HepG2 (cell line): Measurements from ENCODE around the gene RPSA. TPM values are rescaled to one million over a fixed set of nuclear protein-coding genes. Genes with fewer than 3 reads are reported as not detected.

Experiments
- ATAC-seq: fragments of 200-7000 bp; cut with Tn5 transposase; 3 replicates; pipeline ENCODE4 v1.9.1; 2020; ENCODE audit warnings: mild to moderate bottlenecking, moderate library complexity
- BruUV-seq: library from RNA; stranded (reverse); fragments of 400-500 nt; replicated peaks from 2 replicates; lab custom pipeline; 2021; lab: Mats Ljungman, UMichigan
- CTCF ChIA-PET: fragments of 300-600 bp; formaldehyde crosslinking; extraction: SDS; loops from one replicate; lab custom pipeline; 2021; ENCODE audit warnings: low total read pairs, inconsistent platforms, low intra/inter-chr PET ratio; lab: Yijun Ruan, JAX
- POLR2A ChIA-PET: fragments of 350-600 bp; sonication (Branson Sonifier 250); formaldehyde crosslinking; loops from one replicate; lab custom pipeline; 2020; ENCODE audit warnings: antibody characterized with exemption, inconsistent platforms; lab: Yijun Ruan, JAX
- DNase-seq: peaks from one replicate; pipeline ENCODE4 v3.0.0-alpha.2; 2015; ENCODE audit warnings: low spot score
- FAIRE-seq: peaks from 3 replicates; lab custom pipeline; 2011; peaks lifted over from hg19 to GRCh38; lab: Jason Lieb, UNC
- H2AFZ ChIP-seq: one replicate; pipeline ENCODE4 v1.6.1; 2011; ENCODE audit warnings: low read length, inconsistent platforms
- H3K27ac ChIP-seq: fragments of 300-600 bp; 3 replicates; pipeline ENCODE4 v1.8.0; 2011; ENCODE audit warnings: mixed run types, mild to moderate bottlenecking, mixed read lengths, low read length, inconsistent platforms; ENCODE audit not compliant: insufficient read depth; ENCODE audit errors: extremely low read length
- H3K27me3 ChIP-seq, 2 experiments: fragments of 200-600 bp in 1 of 2; 2 replicates in 1 of 2; 3 replicates in 1 of 2; pipeline versions ENCODE4 v1.6.0 to v1.8.0; 2011; ENCODE audit warnings: low read length in 2 of 2, mild to moderate bottlenecking in 2 of 2, moderate library complexity in 2 of 2, inconsistent platforms in 1 of 2; ENCODE audit not compliant: insufficient read depth in 2 of 2, control insufficient read depth in 1 of 2
- H3K36me3 ChIP-seq, 2 experiments: fragments of 200-600 bp in 1 of 2; replicated peaks in 1 of 2; 2 replicates in 1 of 2; 3 replicates in 1 of 2; pipeline versions ENCODE4 v1.5.1 to v1.8.0; 2011; ENCODE audit warnings: low read length in 2 of 2, inconsistent platforms in 1 of 2; ENCODE audit not compliant: insufficient read depth in 2 of 2, control insufficient read depth in 1 of 2
- H3K4me1 ChIP-seq: 2 replicates; pipeline ENCODE4 v1.5.1; 2012; ENCODE audit warnings: low read length, inconsistent platforms; ENCODE audit not compliant: insufficient read depth
- H3K4me2 ChIP-seq: 2 replicates; pipeline ENCODE4 v1.6.0; 2011; ENCODE audit warnings: low read depth, low read length, inconsistent platforms
- H3K4me3 ChIP-seq, 3 experiments: fragments of 200-600 bp in 1 of 3; sonication (generic), shearing (Covaris generic) in 1 of 3; replicated peaks in 1 of 3; 2 replicates each; pipeline ENCODE4 v1.5.1; 2011 to 2016; ENCODE audit warnings: low read length in 3 of 3, inconsistent platforms in 2 of 3, low read depth in 2 of 3, mild to moderate bottlenecking in 2 of 3, control low read depth in 1 of 3, mixed read lengths in 1 of 3; ENCODE audit not compliant: insufficient read depth in 1 of 3
- H3K79me2 ChIP-seq: one replicate; pipeline ENCODE4 v1.6.1; 2011; ENCODE audit warnings: low read length, inconsistent platforms; ENCODE audit not compliant: insufficient read depth
- H3K9ac ChIP-seq: 2 replicates; pipeline ENCODE4 v1.6.0; 2011; ENCODE audit warnings: mild to moderate bottlenecking, low read depth, low read length, inconsistent platforms; ENCODE audit not compliant: insufficient read depth
- H3K9me3 ChIP-seq: 2 replicates; pipeline ENCODE4 v1.5.1; 2012; ENCODE audit warnings: mild to moderate bottlenecking, low read length
- H4K20me1 ChIP-seq: 2 replicates; pipeline ENCODE4 v1.6.0; 2011; ENCODE audit warnings: inconsistent platforms, mild to moderate bottlenecking, low read length, moderate library complexity; ENCODE audit not compliant: insufficient read depth
- JUND ChIP-seq: sonication (generic); formaldehyde crosslinking; IDR thresholded peaks from 2 replicates; pipeline ENCODE4 v1.8.0; 2022; ENCODE audit warnings: mild to moderate bottlenecking, missing genetic modification reagents
- MTF1 ChIP-seq: sonication (generic); formaldehyde crosslinking; IDR thresholded peaks from 2 replicates; pipeline ENCODE4 v1.5.0; 2020; ENCODE audit warnings: missing genetic modification reagents
- NBN ChIP-seq: fragments of 450-650 bp; conservative IDR thresholded peaks from 2 replicates; pipeline ENCODE4 v1.6.1; 2017
- NCOR1 ChIP-seq: fragments of 200-600 bp; sonication (generic); IDR thresholded peaks from 2 replicates; pipeline ENCODE4 v1.7.0; 2017; ENCODE audit warnings: antibody characterized with exemption, low read length, borderline replicate concordance
- POLR2A ChIP-seq, 2 experiments: IDR thresholded peaks; 2 replicates each; pipeline ENCODE4 v1.6.1; 2011; ENCODE audit warnings: low read depth in 2 of 2, low read length in 2 of 2, mild to moderate bottlenecking in 1 of 2, moderate library complexity in 1 of 2; ENCODE audit not compliant: insufficient read depth in 1 of 2
- RBM22 ChIP-seq: fragments of 200-400 bp; formaldehyde crosslinking; optimal IDR thresholded peaks from 2 replicates; pipeline ENCODE3; 2017; ENCODE audit warnings: mild to moderate bottlenecking, low read length, moderate library complexity
- RORA ChIP-seq: sonication (generic); formaldehyde crosslinking; IDR thresholded peaks from 2 replicates; pipeline ENCODE4 v1.5.0; 2020; ENCODE audit warnings: mild to moderate bottlenecking, missing genetic modification reagents, moderate library complexity
- ZNF18 ChIP-seq: sonication (generic); formaldehyde crosslinking; IDR thresholded peaks from 2 replicates; pipeline ENCODE4 v1.8.0; 2022; ENCODE audit warnings: mild to moderate bottlenecking, missing genetic modification reagents; ENCODE audit not compliant: insufficient replicate concordance
- ZNF318 ChIP-seq: sonication (generic); formaldehyde crosslinking; IDR thresholded peaks from 2 replicates; pipeline ENCODE4 v1.4.0; 2020; ENCODE audit warnings: mild to moderate bottlenecking, missing genetic modification reagents
- ZNF614 ChIP-seq: IDR thresholded peaks from 2 replicates; pipeline ENCODE4 v1.6.1; 2018; ENCODE audit warnings: missing biosample characterization, missing genetic modification reagents, inconsistent platforms, borderline replicate concordance
- ZNF644 ChIP-seq: IDR thresholded peaks from 2 replicates; pipeline ENCODE4 v1.6.1; 2016; ENCODE audit warnings: low read depth
- ZNF704 ChIP-seq: sonication (generic); formaldehyde crosslinking; IDR thresholded peaks from 2 replicates; pipeline ENCODE4 v1.8.1; 2023; ENCODE audit warnings: mild to moderate bottlenecking, inconsistent platforms, moderate library complexity, missing genetic modification reagents, borderline replicate concordance
- ZNF784 ChIP-seq: sonication (generic); formaldehyde crosslinking; IDR thresholded peaks from 2 replicates; pipeline ENCODE4 v1.5.1; 2020; ENCODE audit warnings: missing genetic modification reagents, mild to moderate bottlenecking, borderline replicate concordance
- WGBS: methylation state at CpG from one replicate; pipeline ENCODE4 v1.1.6; 2017; ENCODE audit warnings: low lambda C conversion rate; 5-methylcytosine and 5-hydroxymethylcytosine counted together
- in situ Hi-C: cut with HindIII; loops from 2 replicates; pipeline ENCODE4 v1.10.0; 2017; ENCODE audit warnings: low pct_unique_long_range_greater_than_20kb; ENCODE audit not compliant: extremely low pct_ligation_motif_present
- intact Hi-C: fragments of 100-400 bp; cut with micrococcal nuclease; formaldehyde crosslinking; loops from one replicate; pipeline ENCODE4 v1.10.0; 2022; ENCODE audit not compliant: unreplicated experiment
- polyA plus RNA-seq, 8 experiments: library from polyadenylated mRNA; depleted of rRNA in 3 of 8; stranded (reverse) in 7 of 8; unstranded in 1 of 8; fragments of >200 nt; fragmentation: Illumina TruSeq in 4 of 8; extraction: Trizol in 4 of 8; gene quantifications; 2 replicates each; pipeline versions ENCODE4 v1.2.1 to v1.2.3, GENCODE V29; 2011 to 2016; ENCODE audit warnings: low read depth in 4 of 8, missing spikeins in 1 of 8, mixed read lengths in 1 of 8; ENCODE audit not compliant: insufficient read depth in 1 of 8
- total RNA-seq, 5 experiments: library from RNA; depleted of rRNA; stranded (reverse); fragments of >200 nt; fragmentation: Illumina TruSeq; extraction: Trizol; gene quantifications; 2 replicates each; pipeline ENCODE4 v1.2.3, GENCODE V29; 2016; ENCODE audit warnings: low read depth in 1 of 5

Gene RPSA
- total and polyA plus RNA-seq, 2 of the 13 experiments (the other 11 are each of a cell fraction or from before 2014, with no cell fraction given) = 1,683 to 3,226 TPM

GRCh38 chr3:39409514-39410136 is 3.1 kb downstream of the RPSA start:
- DNase-seq (no peak), ATAC-seq (no peak), FAIRE-seq (no peak)
- Histone ChIP-seq H3K9me3 (no peaks in the 10 kb centered on the region), H3K79me2 (peaks cover 37% of the 10 kb centered on the region), H2AFZ (no peak overlapping the region), H3K9ac (no peak overlapping the region), H3K27ac (no peak overlapping the region), H3K4me2 (peak overlapping the region; percentile 30), H3K27me3 (no peaks in the 10 kb centered on the region; a peak in 1 of 5 replicates), H3K36me3 (peaks cover 14 to 61% of the 10 kb centered on the region in 2 experiments), H4K20me1 (peaks cover 39% of the 10 kb centered on the region), H3K4me1 (peaks cover 56% of the 10 kb centered on the region), H3K4me3 (no peak overlapping the region)
- POLR2A ChIA-PET = no interaction called here
- BruUV-seq = no TSS peak
- intact Hi-C loops = no loop called here
- in situ Hi-C loops = no loop called here
- WGBS = 86% methylated on average over 7 of the region's 7 CpGs
- CTCF ChIA-PET = no interaction called here
- no peak for TF ChIP-seq JUND (CRISPR knock-in tag)
- no peak for TF ChIP-seq ZNF644 (CRISPR knock-in tag)
- TF ChIP-seq POLR2A (IDR thresholded peaks at IDR 0.05; ENCODE audit: insufficient read depth in 1 of 2, low read depth in 2 of 2, low read length in 2 of 2) = peak in 1 of 2 experiments; percentile 32; a peak in 2 of 4 replicates
- TF ChIP-seq ZNF614 = no peak
- TF ChIP-seq RBM22 = peak; percentile 31
- no peak for TF ChIP-seq ZNF318 (CRISPR knock-in tag)
- TF ChIP-seq NBN = no peak
- no peak for TF ChIP-seq ZNF704 (CRISPR knock-in tag)
- no peak for TF ChIP-seq ZNF18 (CRISPR knock-in tag)
- TF ChIP-seq MTF1 (CRISPR knock-in tag) = no peak
- TF ChIP-seq ZNF784 (CRISPR knock-in tag) = no peak
- no peak for TF ChIP-seq RORA (CRISPR knock-in tag)
- TF ChIP-seq NCOR1 = no peak
